ENCODE data around the gene SLMAP.
A peak's percentile ranks its signal among the peaks of the same experiment; 100 is the strongest.

The SLMAP gene, protein sequence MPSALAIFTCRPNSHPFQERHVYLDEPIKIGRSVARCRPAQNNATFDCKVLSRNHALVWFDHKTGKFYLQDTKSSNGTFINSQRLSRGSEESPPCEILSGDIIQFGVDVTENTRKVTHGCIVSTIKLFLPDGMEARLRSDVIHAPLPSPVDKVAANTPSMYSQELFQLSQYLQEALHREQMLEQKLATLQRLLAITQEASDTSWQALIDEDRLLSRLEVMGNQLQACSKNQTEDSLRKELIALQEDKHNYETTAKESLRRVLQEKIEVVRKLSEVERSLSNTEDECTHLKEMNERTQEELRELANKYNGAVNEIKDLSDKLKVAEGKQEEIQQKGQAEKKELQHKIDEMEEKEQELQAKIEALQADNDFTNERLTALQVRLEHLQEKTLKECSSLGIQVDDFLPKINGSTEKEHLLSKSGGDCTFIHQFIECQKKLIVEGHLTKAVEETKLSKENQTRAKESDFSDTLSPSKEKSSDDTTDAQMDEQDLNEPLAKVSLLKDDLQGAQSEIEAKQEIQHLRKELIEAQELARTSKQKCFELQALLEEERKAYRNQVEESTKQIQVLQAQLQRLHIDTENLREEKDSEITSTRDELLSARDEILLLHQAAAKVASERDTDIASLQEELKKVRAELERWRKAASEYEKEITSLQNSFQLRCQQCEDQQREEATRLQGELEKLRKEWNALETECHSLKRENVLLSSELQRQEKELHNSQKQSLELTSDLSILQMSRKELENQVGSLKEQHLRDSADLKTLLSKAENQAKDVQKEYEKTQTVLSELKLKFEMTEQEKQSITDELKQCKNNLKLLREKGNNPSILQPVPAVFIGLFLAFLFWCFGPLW

GRCh38 chr3:57755741-57756527 is at the start of gene SLMAP:
TSS of gene SLMAP (plus strand) at chr3:57756309. CDS start at chr3:57757652, 1,343 bp downstream.
- peak; percentile 95 for DNase-seq

GRCh38 chr3:57706462-57706861 is 49.6 kb upstream of the SLMAP start:
- DNase-seq = no peak

- DNase-seq = no peak
Measured at GRCh38 chr3:57709031-57709430, 47.1 kb upstream of the SLMAP start.

- DNase-seq = no peak
Measured at GRCh38 chr3:57709559-57709958, 46.5 kb upstream of the SLMAP start.

DNA sequence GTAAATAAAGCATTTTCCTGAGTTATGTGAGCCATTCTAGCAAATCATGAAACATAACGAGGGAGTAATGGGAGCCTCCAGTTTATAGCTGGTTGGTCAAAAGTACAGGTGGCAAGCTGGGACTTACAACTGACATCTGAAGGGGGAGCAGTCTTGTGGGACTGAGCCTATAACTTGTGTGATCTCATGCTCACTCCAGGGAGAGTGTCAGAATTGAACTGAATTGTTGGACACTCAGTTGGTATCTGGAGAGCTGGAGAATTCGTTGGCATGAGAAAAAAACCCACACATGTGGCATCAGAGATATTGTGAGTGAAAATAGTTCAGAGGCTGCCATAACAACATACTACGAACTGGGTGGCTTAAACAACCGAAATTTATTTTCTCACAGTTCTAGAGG is 40.4 kb upstream of the SLMAP start:
- DNase-seq = no peak

DNA sequence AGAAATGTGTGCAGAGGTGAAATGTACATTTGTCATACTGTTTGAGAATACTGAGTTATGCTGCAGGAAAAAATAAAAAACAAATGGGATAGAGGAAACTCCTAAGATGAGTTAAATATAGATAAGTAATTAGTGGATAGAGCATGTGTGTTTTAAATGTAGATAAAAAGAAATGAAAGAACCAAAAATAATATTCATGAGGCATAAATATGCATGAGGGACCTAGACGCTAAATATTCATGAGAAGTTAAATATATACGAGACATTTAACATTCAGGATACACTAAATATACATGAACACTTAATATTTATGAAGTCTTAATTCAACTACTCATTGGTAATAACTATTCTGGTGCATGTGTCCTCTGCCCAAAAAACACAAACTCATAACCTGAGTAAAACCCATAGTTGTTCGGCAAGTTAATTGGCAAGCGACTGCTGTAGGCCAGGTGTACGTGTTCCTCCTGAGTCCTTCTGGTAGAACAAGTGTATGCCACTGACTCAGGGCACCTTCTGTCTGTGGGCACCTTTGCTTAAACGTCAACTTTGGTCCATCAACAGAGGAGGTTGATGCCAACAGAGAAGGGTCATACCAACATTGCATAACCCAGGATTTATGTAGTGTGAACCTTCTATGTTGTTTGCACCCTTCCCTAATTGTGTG is 38.8 kb upstream of the SLMAP start:
- DNase-seq = no peak

DNA sequence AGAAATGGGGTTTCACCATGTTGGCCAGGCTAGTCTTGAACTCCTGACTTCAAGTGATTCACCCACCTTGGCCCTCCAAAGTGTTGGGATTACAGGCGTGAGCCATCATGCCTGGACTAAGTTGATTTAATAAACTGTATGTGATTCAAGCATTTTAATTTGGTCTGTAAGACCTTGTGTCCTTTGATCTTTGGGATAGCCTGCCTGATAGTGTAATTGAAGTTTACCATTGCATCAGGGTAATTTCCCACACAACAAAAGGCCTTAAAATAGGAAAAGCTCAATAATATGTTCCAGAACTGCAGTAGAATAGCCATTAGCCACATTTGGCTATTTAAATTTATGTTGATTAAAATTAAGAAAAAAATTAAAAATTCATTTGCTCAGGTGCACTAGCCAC is 38.0 kb upstream of the SLMAP start:
- no peak for DNase-seq

DNA sequence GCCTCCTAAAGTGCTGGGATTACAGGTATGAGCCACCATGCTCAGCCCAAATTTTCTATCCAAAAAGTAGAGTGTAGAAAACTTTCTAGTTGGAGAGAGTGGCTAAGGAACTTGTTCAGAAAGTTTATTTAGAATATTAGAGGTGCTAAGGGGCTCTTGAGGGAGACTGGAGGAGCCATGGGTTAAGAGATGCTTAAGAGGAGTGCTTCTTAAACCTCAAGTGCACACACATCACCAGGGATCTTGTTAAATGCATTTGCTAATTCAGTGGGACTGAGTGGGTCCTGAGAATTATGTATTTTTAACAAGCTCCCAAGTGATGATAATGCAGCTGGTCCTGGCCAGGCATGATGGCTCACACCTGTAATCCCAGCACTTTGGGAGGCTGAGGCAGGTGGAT is 29.7 kb upstream of the SLMAP start:
- DNase-seq = no peak

GRCh38 chr3:57727106-57727505 is 29.0 kb upstream of the SLMAP start:
- DNase-seq = no peak

DNA sequence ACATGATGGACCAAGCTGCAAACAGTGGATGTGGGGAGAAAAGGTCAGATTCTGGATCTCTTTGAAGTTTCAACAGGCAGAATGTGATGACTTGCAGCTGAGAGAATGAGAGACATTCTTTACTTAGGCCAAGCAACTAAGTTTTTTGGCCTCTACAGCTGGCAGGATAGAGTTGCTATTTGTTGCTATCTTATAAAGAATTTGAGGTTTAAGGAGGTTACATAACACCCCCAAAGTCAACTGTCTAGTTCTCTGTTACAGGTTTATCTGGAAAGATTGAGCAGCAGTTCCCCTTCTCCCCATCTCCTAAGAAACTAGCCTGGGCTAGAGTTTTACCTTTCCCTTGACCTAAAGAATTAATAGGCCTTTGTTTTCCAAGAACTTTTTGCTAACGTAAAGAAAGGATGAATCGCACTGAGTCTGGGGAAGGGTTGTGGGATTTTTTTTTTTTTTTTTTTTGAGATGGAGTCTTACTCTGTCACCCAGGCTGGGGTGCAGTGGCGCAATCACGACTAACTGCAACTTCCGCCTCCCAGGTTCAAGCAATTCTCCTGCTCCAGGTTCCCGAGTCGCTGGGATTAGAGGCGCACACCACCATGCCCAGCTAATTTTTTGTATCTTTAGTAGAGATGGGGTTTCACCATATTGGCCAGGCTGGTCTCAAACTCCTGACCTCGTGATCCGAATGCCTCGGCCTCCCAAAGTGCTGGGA is 26.6 kb upstream of the SLMAP start:
- no peak for DNase-seq

- DNase-seq = no peak
Measured at GRCh38 chr3:57730682-57731081, 25.4 kb upstream of the SLMAP start.

DNA sequence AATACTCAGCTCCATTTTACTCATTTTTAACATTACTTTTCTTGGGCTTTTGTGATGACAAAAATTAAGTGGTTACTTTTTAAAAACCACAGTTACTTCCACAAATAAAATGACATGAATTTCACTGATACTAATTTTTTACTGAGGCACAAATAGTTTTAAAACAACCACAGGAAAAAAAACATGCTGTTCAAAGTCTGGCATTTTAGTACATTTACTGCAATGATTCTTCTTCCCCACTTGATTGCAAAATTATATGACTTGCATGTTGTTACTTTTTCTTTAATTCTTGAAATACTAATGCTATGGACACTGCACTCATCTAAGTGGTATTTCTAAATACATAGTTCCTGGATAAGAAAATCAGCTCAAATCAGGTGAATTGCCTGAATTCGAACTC is 24.8 kb upstream of the SLMAP start:
- DNase-seq = no peak

DNA sequence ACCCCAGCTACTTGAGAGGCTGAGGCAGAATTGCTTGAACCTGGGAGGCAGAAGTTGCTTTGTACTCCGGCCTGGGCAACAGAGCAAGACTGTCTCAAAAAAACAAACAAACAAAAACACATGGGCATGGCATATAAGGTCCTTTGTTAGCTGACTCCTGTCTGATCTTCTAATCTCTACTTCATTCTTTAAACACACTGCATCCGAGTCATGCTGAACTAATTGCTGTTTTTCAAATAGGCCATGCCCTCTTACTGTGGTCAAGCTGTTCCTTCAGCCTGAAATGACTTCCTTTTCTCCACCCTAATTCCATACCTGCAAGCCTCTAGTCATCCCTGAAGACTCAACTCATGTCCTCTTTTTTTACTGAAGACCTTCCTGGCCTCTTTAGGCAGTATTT is 22.3 kb upstream of the SLMAP start:
- DNase-seq = no peak

- DNase-seq = no peak
Measured at GRCh38 chr3:57735405-57735804, 20.7 kb upstream of the SLMAP start.

- DNase-seq = no peak
Measured at GRCh38 chr3:57737840-57738239, 18.3 kb upstream of the SLMAP start.

DNA sequence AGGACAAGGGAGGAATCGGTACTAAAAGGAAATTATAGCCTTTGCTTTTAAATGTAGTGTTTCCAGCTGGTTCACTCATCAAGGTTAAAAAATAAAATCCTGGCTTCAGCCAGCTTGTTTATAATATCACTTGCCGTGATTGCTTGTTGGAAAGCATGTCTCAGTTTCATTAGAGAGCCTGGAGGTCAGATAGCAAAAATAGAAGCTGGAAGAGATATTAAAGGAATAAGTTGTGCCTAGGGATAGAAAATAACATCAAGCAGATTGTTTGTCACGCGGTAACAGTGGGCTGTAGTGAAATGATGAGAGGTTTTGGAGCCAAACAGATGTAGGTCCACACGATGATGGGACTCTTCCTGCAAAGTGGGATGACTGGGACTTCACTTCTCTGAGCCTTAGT is 17.7 kb upstream of the SLMAP start:
- no peak for DNase-seq

DNA sequence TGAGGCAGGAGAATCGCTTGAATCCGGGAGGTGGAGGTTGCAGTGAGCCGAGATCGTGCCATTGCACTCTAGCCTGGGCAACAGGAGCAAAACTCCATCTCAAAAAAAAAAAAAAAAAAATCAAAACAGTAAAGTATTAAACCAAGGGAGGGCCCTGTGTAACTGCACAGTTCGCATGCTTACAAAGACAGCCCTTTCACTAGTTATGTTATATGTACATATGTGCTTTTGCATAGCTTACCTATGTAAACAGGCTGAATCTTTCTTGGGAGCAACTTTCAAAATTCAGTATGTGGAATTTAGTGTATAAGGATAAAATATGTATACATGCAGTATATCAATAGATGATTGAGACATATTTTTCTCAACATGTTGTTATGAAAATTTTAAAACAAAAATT is 16.1 kb upstream of the SLMAP start:
- DNase-seq = no peak

DNA sequence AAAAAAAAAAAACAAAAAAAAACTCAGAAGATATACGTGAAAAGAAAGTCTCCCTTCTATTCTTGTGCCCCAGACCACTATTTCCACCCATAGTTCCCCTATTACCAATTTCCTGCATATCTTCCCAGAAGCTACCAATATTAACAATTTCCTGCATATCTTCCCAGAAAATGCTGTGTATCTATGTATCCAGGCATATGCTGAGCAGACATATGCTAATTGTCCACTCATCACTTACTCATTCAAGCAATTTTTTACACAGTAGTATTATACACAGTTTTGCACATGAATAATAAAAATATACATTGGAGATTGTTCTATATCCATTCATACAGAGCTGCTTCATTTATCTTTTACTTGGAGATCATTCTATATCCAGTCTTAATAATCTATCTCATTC is 12.6 kb upstream of the SLMAP start:
- DNase-seq = no peak

DNA sequence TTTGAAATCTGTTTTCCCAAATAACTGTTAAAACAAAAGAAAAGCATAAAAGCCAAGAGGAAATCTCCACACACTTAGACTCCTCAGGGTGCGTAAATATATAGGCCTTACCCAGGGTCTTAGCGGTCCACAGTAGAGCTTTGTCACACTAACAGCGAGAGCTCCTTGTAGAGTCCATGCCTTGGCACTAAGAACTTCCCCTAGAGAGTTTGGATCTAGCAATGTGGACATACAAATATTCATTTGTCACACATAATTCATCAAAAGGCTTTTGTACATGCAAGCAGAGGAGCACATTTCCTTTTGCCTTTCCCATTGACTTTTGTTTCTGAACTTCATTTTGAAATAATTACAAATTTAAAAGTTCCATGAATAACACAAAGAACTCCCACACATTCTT is 11.0 kb upstream of the SLMAP start:
- no peak for DNase-seq

DNA sequence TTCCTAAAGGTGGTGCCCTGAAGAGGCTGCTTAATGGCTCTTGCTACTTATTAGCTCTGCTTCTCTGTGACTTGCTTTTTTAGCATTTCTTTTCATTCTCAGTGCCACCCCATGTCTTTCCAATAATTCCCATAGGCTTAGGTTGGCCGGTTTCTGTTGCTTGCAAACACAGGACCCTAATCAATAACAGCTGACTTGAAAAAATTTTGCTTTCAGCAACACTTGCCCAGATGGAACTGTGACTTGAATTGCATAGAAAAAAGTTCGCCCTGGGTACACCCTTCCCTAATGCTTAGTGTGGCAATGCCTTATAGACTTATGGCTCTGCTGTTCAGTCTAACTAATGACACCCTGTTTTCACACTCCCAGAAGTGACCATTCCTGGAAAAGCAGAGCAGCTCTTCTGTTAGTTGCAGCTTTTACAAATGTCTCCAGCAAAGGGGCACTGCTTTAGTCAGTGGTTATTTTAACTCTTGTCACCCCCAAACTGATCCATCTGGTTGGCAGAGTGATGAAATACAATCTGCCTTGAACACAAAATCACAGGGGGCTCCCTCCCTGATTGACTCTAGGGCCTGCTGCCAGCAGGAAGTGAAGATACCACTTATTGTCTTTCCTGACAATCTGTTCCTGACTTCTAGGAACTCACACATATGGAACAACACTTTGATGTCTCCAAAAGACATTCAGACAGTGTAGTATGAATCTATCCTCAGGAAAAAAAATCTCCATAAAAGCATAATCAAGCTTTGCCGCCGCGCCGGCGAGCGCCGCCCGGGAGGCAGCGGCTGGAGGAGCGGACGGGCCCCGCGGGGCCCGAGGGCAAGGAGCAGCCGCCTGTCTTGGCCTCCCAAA is 9.7 kb upstream of the SLMAP start:
- no peak for DNase-seq

DNA sequence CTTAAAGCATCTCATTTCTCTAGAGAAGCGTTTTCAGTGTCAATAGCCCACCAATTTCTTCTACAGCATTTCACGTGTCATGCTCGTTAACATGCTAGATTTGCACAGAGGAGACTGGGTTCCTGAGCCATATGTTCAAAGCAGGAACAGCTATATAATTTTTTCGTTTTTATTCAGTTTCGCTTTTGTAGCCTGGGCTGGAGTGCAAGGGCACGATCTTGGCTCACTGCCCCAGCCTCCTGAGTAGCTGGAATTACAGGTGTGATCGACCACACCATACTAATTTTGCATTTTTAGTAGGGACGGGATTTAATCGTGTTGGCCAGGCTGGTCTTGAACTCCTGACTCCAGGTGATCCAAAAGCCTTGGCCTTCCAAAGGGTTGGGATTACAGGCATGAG is 6.6 kb upstream of the SLMAP start:
- DNase-seq = no peak
